ENCODE results near the gene ZBP1.
A peak's percentile ranks its signal among the peaks of the same experiment; 100 is the strongest.

The ZBP1 gene

DNA sequence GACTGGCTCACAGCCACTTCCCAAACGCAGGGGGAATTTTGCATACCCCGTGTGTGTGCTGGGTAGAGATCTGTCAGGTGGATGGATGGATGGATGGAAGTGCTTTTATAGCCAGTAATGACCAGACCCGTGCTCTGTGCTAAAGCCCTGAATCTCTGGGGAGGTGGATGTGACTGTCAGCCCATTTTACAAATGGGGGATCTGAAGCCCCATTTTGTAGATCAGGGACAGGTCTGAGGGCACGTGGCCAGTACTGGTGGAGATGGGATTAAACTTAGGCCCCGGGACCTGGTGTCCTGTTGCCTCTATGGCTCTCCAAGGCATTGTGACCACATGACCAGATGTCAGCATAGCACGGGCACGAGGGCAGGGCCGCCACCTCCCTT lies 38.2 kb upstream of the ZBP1 start:
- no peak for DNase-seq

- DNase-seq, result no peak
Observed at GRCh38 chr20:57657535-57658446, 37.6 kb upstream of the ZBP1 start.

- DNase-seq, result no peak
Observed at GRCh38 chr20:57656821-57657534, 36.8 kb upstream of the ZBP1 start.

GRCh38 chr20:57656252-57656820 lies 36.1 kb upstream of the ZBP1 start:
- DNase-seq, result no peak

GRCh38 chr20:57655809-57656155 lies 35.6 kb upstream of the ZBP1 start:
- no peak for DNase-seq

DNA sequence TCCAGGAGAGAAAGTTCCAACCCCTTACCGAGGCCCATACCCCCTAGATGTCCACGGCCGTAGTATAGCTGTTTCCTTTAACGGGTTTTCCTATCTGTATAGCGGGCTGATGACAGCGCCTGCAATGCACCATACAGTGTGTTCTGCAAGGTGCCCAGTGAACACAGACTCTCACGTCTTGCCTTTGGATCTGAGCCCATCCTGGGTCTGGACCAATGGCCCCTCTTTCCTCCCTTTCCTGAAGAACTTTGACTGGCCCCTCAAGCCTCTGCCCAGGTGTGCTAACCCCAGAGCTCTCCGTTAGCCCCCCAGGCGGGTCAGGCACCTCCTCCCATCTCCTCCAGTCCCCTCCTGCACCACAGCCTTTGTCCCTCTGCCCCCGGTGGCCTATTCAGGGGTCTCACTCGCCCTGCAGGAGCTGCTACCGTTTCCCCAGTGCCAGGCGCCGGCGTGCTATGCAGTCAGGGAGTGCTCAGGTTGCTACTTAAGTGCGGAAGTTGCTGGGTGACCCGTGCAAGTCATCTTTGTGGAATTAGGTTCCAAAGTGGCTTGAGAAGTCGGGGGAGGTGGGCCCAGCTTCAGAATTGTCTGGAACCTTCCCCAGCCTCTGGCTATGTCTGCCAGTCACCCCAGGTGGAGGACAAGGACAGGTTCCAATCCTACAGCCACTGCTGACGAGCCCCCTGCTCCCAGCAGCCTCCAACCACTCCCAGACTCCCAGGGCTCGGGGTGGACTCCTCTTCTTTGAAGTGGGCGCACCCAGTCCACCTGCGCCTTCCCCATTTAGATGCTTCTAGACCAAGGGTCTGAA lies 35.0 kb upstream of the ZBP1 start:
- DNase-seq, result no peak

DNA sequence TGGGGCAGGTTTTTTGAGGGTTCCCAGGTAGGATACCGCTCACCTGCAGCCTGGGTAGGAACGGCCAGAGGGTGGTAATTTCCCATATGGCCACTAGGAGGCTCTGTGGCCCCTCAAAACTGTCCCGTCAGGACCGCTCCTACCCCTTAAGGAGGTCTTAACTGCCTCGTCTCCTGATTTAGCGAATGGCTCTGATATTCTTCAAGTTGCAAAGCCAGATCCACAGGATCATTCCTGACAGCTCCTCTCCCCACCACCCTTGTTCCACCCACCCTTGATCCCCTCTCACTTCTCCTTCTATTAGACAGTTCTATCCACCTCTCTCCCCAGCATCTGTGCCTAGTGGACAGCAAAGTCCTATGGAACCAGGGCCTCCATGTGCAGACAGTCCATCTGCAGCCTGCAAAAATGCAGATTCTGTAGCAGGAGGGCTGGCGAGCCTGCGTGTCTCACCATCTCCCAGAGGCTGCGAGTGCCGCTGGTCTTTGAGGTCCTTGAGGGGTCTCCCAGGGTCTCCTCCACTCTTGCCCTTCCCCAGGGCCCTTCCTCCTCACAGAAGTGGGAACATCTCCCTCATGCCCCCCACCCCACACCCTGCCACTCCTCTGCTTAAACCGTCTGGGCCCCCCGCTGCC lies 34.3 kb upstream of the ZBP1 start:
- peak in 1 of 2 experiments; percentile 60 for DNase-seq

GRCh38 chr20:57653910-57654309 lies 33.7 kb upstream of the ZBP1 start:
- no peak for DNase-seq

DNA sequence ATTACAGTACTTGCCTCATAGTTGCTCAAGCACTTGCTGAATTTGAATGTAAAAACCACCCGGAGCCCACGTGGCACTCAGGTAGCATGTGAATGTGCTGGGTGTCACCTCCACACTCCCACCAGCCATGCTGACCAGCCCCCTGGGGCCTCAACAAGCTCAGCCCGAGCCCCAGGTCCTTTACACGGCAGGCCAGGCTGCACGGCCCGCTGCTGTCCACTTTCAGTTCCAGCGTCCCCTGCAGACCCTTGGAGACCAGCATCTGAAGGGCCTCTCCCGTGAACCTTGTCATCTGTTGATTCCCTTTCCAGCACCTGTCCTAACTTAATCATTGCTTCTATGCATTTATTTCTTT lies 33.3 kb upstream of the ZBP1 start:
- DNase-seq, result no peak

- no peak for DNase-seq
Observed at GRCh38 chr20:57652606-57653545, 32.6 kb upstream of the ZBP1 start.

DNA sequence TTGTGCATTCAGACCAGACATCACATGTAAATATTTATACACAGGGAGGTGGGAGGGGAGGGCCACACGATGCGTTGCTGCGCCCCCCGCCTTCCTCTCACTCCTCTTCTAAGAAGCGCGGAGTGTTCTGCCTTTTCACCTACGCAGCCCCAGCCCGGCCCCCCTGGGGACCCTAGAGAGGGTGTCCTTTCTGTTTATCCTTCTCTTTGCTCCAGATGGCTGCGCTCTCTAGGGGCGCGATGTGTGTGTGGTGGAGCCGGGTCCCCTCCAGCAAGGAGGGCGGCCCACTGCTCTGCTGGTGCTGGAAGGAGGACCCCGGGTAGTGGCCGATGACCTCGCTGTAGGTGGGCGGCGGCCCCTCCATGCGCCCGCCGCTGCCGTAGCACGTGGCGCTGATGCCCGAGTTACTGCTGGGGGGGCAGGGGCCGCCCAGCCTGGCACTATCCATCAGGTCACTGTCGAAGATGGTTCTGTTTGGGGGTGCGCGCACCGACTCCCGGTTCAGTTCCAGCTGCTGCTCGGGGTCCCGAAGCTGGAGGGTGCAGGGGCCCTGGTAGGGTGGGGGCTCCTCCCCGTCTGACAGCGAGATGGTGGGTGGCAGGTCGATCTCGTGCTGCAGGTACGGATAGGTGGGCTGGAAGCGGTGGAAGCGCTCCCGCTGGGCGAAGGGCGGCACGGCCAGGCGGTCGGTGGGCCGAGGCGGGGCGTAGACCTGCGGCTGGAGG lies 31.8 kb upstream of the ZBP1 start:
- DNase-seq, result no peak

DNA sequence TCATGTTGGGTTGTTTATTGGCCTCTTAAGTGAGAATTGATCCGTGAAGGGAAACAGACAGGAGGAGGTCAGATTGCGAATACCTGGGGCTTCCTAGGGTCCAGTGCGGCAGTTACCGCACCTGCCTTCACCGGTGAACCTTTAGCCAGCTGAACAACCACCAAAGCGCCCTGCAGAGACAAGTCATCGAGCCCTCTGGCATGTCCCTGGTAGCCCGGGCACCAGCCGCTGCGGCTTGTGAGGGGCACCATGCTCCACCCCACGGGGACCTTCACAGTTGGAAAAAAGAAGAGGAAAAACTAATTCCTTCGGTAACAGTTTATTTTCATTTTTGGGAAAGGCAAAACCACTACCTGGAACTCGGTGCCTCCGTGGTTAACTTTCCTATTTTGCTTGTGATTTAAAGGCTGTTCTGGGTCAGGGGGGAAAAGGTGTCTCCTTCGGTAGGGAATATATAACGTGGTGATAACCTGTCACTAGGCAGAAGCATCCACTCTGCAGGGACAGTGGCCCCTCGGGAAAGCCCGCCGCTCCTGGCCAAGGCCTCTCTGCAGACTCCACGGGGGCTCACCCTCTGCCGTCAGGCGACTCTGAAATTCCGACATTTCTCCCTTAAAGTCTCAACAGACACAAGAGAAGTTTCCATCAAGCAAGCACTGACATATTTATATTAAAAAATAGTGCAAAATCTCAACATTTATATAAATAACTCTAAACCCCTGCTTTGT lies 30.7 kb upstream of the ZBP1 start:
- DNase-seq, result no peak

GRCh38 chr20:57650266-57650665 lies 30.0 kb upstream of the ZBP1 start:
- DNase-seq, result no peak

GRCh38 chr20:57649617-57650015 lies 29.4 kb upstream of the ZBP1 start:
- DNase-seq, result no peak

GRCh38 chr20:57648878-57649616 lies 28.8 kb upstream of the ZBP1 start:
- DNase-seq, result no peak

DNA sequence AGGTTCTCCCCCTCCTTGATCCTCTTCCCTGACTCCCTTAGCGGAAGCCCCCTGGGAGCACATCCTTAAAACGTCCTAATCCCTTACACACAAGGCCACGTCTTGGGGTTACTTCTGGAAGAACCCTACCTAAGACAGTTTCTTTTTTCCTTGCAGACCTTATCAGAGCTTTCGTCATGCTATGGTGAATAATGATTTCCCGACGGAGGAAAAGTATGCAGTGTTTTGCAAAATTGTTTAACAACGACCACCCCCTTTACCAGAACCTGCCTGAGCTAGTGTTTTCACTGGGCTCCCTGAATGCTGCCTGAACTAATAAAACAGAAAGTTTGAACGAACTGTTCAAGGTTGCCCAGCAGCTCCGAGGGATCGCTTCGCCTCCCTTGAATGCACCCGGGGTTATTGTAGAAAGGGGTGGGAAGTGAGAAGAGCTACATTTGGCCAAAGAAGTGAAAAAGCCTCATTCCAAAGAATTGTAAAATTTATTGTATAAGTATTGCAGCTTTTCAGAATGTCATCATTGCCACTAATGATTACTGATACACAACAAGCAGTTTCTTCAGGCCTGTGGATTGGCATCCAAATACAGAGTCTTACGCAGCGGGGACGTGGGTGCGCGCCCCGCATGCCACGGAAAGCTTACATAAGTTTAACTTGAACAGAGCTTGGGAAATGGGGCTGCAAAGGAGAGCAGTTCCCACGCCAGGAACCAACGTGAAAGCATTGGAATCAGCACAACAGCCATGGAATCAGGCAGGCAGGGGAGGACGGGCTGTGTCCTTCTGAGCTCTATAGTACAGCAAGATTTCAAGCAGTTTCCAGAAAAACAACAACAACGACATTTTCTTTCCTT lies 27.9 kb upstream of the ZBP1 start:
- DNase-seq, result no peak

DNA sequence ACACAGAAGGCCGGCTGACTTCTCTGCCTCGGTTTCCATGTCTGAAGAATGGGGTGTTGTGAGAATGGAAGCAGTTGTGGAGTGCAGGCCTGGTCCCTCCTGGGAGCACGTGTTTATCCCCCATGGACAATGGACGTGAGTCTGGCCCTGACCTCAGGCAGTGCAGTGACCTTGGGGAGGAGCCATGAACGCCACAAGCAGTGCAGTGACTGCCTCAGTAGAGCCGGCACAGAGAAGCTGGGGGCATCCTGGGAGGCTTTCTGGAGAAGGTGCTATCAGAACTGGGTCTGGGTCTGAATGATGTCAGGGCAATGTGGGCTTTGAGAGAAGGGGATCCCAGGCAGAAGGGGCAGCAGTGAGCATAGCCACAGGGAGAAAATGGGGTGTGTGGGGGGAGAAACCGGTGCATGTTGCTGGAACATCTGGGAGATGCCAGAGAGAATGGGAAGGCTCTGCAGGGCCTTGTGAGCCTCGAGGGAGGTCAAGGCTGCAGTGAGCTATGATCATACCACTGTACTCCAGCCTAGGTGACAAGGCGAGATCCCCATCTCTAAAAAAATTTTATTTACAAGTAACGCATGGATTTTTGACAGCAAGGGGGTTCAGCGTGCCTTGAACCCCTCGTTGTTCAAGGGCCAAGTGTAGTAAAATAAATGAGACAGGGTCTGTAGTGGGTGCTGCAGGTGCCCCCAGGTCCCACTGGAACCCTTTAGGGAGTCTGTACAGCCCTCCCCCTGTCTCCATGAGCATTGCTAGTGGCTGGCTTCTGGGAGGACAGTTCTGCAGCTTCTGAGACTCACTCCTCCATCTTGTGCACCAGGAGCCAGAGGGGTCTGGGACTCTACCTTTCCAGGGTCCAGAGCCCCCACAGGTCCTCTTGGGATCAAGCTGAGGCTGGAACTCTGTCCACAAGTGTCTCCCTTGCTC lies 27.0 kb upstream of the ZBP1 start:
- DNase-seq, result no peak
